ENCODE data around the gene NLRP9.

DNA sequence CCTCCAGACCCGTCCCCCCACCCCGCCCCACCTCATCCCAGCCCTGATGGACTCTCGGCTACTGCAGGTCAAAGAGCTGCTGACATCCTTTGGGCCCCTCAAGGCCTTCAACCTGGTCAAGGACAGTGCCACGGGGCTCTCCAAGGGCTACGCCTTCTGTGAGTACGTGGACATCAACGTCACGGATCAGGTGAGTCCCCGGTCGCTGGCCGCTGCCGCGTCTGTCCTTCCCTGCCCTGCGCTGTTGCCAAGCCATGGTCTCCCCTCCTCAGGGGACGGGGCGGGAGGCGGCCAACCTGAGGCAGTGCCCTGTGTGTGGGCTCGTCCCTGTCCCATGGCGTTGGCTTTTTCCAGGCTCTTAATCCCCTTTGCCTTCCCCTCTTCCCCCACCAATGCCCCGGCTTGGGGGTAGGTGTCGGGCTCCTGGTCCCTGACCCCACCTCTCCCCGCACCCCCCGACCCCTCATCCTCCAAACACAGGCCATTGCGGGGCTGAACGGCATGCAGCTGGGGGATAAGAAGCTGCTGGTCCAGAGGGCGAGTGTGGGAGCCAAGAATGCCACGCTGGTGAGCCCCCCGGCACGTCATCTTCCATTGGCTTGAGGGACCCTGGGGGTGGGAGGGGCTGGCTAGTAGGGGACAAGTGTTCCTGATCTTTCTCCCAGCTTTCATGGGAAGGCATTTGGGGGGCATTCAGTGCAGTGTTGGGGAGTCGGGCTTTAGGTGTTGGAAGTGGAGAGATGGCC is 69.4 kb downstream of the NLRP9 start:
- TF ChIP-seq, protein P1, sequence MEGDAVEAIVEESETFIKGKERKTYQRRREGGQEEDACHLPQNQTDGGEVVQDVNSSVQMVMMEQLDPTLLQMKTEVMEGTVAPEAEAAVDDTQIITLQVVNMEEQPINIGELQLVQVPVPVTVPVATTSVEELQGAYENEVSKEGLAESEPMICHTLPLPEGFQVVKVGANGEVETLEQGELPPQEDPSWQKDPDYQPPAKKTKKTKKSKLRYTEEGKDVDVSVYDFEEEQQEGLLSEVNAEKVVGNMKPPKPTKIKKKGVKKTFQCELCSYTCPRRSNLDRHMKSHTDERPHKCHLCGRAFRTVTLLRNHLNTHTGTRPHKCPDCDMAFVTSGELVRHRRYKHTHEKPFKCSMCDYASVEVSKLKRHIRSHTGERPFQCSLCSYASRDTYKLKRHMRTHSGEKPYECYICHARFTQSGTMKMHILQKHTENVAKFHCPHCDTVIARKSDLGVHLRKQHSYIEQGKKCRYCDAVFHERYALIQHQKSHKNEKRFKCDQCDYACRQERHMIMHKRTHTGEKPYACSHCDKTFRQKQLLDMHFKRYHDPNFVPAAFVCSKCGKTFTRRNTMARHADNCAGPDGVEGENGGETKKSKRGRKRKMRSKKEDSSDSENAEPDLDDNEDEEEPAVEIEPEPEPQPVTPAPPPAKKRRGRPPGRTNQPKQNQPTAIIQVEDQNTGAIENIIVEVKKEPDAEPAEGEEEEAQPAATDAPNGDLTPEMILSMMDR (conservative IDR thresholded peaks at IDR 0.05 in 1 of 2, IDR thresholded peaks at IDR 0.05 in 1 of 2; ENCODE audit: low read depth in 1 of 2, low read length in 2 of 2) = no peak
- TF ChIP-seq EZH2 (IDR thresholded peaks at IDR 0.05; ENCODE audit: low read length, missing control alignments) = no peak

Measured in fibroblast of lung (primary cell).